GM18907 (cell line): ENCODE results near the gene LSAMP.

Source experiments
- ATAC-seq: cut with Tn5 transposase; IDR thresholded peaks from one replicate; pipeline ENCODE4 v1.9.1; 2021; ENCODE audit warnings: mild to moderate bottlenecking, moderate library complexity; ENCODE audit not compliant: unreplicated experiment

LSAMP gene

GRCh38 chr3:116433552-116433951 lies 11.7 kb downstream of the LSAMP start:
- ATAC-seq: no peak

DNA sequence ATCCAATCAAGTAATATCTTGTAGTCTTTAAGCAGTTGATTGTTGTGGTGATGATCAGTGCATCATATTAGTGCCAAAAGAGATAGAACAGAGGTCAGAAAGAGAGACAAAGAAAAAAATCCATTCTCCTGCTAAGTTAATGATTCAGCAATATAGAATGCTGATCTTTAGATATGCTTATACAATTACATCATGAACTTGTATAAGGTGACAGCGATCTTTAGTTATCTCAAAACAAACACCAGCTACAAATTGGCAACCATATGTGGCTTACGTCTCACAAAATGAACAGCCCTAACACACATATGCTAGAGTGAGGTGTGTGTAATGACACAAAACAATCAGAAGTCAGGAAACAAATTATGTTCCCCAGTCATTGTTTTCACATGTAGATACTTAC lies 12.5 kb downstream of the LSAMP start:
- no peak for ATAC-seq

GRCh38 chr3:116429479-116430269 lies 15.6 kb downstream of the LSAMP start:
- ATAC-seq: no peak

- ATAC-seq: no peak
Observed at GRCh38 chr3:116426036-116426435, 19.3 kb downstream of the LSAMP start.

DNA sequence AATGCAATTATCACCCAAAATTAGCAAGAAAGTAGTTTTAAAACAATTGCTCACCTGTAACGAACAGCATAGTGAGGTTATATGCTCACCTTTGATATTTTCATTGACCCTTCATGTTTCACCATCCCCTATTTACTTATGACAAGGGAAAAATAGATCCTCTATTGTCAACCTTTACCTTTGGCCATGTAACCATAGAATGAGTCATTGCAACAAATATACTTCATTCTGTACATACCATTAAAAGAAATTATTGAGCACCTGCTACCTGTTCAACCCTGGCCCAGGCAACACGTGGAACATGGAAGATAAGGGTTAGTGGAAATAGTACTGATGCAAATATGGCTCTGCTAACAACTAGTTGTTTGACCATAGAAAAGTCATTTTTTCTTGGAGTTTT lies 20.2 kb downstream of the LSAMP start:
- ATAC-seq: no peak

DNA sequence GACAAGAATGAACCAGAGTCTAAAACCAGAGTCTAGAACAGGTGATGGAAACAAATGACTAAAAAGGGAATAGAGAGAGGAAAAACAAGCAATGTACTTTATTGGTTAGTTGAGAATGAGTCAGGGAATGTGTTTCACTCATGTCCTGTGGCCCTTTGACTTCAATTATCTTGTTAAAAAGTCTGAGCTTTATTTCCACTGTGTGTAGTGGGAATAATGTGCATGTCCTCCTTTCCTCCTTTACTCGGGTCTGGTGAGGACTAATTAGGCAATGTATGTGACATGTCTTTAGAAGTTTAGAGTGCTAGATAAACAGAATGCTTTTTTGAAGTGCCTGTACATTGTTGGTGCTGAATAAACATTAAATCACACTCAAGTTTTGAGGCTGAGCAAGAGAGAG lies 21.3 kb downstream of the LSAMP start:
- no peak for ATAC-seq

DNA sequence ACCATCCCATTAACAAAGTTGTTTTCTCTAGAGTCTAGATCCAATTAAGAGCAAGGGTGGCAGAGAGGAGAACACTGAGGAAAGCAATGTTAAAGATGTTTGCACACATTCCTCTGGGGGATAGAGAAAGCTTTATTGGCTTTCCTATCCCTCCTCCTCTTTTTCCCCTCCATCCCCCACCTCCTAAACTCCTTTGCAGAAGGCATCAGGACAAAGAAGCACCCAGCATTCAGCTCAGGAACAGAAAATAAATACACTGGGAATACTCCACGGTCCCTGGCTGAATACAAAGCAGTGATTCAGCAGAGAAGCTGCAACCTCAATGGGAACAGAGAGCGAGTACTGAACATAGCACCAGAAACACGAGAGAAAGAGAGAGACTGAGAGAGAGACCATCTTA lies 21.9 kb downstream of the LSAMP start:
- ATAC-seq: no peak

DNA sequence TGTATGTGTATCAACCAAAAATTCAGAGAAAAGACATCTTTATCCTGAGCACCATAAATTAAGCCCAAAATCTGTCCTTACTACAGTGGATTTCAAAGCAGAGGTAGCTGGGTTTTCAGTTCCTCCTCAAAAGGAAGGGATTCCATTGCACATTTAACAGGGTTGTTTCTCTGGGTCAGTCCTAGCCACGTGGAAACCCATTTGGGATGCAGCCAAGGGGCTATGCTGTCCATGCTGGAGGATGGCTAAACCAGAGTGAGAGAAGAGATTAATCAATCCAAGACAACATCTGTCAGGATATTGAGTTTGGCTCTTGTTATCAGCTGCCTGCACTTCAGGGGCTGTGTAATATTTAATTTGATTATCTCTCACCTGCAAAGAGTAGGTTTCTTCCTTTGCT lies 28.1 kb downstream of the LSAMP start:
- no peak for ATAC-seq

DNA sequence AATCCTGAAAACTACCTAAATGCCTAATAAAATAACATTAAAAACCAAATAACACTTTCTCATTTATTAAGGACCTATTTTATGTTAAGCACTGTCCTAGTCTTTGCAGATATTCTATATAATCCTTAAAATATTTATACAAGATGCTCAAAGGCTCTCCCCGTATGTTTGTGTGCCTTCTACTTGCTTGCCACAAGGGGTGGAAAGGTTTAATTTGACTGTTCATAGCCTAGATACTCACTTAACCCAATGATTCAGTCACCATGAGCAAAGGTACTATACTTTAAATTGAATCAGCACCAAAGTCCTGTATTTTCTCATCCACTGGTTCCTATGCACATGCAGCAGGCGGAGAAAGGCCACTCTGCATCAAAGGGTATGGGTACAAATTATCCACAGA lies 32.0 kb downstream of the LSAMP start:
- ATAC-seq: no peak

GRCh38 chr3:116408473-116408872 lies 36.8 kb downstream of the LSAMP start:
- no peak for ATAC-seq

- no peak for ATAC-seq
Observed at GRCh38 chr3:116405231-116405630, 40.1 kb downstream of the LSAMP start.

DNA sequence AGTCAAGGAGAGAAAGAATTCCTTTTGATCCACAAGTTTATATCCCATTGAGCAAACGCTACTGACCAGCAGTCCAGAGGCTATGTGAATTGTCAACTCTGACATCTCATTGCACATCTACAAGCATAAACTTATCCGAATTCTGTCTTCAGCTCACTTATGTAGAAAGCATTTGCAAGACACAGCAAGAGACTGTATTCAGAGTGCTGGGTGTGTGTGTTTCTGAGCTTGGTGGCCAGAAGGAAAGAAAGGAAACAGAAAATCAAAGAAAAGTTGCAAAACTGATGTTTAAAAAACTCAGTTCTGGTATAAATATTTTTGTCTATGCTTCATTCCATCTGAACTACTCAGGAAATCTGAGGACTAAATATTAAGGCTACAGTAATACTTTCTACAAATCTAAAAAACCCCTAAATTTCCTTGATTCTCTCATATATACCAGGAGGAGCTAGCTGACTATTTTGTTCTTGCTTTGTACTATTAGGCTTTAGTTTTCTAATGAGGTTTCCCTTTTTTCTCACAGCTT lies 45.5 kb downstream of the LSAMP start:
- ATAC-seq: no peak

DNA sequence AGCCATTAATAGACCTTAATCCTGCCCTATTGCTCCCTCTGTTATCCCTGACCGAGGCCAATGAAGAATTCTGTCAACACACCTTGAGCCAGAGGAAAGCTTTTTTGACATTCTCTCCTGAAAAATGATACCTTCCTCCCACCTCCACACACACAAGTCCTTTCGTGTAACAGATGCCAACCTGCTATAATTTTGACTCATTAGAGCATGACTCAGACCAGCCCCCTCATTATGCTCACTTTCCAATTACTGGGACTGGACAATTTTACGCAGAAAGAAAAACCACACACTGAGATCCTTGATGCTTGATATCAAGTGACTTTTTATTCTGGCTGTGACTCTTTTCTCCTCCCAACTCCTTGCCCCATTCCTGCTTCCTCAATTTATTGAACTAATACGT lies 50.9 kb downstream of the LSAMP start:
- ATAC-seq: no peak

- ATAC-seq: no peak
Observed at GRCh38 chr3:116393199-116393598, 52.1 kb downstream of the LSAMP start.

- no peak for ATAC-seq
Observed at GRCh38 chr3:116392291-116392690, 53.0 kb downstream of the LSAMP start.

- ATAC-seq: no peak
Observed at GRCh38 chr3:116391296-116392201, 53.7 kb downstream of the LSAMP start.

- no peak for ATAC-seq
Observed at GRCh38 chr3:116390318-116390717, 55.0 kb downstream of the LSAMP start.

DNA sequence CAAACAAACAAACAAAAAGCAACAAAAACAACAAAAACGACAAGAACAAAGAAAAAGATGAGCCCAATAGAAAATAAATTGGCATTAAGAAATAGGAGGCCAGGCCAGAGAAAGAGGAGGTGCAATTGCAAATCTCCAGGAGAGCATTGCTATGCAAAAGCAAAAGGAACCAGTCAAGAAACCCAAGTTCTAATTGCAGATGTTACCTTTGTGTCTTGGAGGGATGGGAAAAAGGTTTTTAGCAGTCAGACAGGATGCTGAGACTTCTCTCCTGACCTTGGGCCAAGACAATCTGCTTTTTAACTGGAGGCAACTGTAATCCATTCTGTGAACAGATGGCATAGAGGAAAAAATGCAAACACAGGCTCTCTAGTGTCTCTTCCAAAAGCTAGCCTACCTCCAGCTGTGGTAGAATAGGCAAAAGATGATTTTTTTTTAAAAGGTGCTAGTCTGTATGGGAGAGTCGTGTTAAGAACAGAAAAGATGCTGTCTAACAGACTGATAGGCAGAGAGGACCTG lies 56.4 kb downstream of the LSAMP start:
- no peak for ATAC-seq

GRCh38 chr3:116386168-116386567 lies 59.1 kb downstream of the LSAMP start:
- no peak for ATAC-seq

- ATAC-seq: no peak
Observed at GRCh38 chr3:116384717-116385116, 60.6 kb downstream of the LSAMP start.

DNA sequence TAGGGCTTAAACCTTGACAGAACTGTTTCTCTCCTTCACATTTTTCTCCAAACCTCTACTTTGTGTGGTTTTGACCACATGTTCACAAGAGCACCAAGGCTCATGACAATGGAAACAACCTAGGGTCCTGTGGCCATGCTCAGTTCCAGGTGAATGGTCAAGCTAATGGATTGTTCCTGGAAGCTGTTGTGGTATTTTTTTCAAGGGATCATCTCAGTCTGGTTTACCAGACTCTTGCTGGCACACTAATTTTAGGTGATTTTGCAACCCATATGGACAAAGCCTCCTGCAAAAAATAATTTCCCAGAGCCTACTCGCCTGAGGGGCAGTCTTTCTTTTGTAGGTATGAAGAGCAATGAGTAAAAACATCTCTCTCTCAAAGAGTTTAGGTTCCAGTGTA lies 67.2 kb downstream of the LSAMP start:
- ATAC-seq: no peak

DNA sequence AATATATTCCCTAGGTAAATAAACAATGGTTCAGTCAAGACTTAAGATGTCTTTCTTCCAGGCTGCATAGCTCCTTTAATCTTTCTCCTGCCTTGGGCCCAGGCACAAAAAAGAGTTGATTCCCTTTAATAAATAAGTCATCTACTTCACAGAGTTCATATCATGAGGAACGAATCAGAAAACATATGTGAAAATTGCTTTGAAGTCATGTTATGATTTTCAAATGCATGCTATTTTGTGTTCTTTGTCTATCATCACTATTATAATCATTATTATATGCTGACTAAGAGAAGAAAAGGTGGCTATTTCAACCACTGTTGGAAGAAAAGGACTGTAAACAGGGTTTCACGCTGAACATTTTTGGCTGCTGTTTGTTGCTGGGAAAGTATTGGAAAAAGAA lies 70.4 kb downstream of the LSAMP start:
- ATAC-seq: no peak
